GM12892 (cell line): ENCODE results near the gene ANHX.

Source experiments
- DNase-seq: peaks from one replicate; pipeline ENCODE4 v3.0.0; 2011; ENCODE audit not compliant: insufficient read length
- FAIRE-seq: peaks from 2 replicates; lab custom pipeline; 2011; peaks lifted over from hg19 to GRCh38; lab: Jason Lieb, UNC
- POLR2A ChIP-seq: IDR thresholded peaks from 2 replicates; pipeline ENCODE4 v1.6.1; 2011; ENCODE audit warnings: low read depth, low read length, control low read depth
- POLR2AphosphoS5 ChIP-seq: IDR thresholded peaks from 2 replicates; pipeline ENCODE4 v1.6.1; 2011; ENCODE audit warnings: low read depth, low read length, control low read depth
- TAF1 ChIP-seq: IDR thresholded peaks from 2 replicates; pipeline ENCODE4 v1.6.1; 2011; ENCODE audit warnings: low read depth, mild to moderate bottlenecking, control low read depth, low read length, borderline replicate concordance

ANHX gene

DNA sequence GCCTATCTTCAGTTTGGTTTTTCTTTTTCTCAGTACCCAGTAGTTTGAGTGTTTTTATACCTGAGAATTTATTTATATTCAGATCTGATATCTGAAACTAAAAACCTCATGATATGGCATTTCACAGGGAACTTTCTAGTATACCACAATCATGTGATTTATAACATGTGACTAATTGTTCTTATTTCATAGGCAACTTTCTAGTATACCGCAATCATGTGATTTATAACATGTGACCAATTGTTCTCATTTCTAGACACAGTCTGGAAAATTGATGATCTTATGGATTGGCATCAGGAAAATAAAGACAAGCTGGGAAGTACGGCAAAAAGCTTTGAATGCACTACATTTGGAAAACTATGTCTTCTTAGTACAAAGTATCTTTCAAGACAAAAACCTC lies 33.8 kb downstream of the ANHX start:
- FAIRE-seq (no peak), DNase-seq (no peak)
- TF ChIP-seq TAF1 (no peak), POLR2A (no peak), POLR2AphosphoS5 (no peak)

DNA sequence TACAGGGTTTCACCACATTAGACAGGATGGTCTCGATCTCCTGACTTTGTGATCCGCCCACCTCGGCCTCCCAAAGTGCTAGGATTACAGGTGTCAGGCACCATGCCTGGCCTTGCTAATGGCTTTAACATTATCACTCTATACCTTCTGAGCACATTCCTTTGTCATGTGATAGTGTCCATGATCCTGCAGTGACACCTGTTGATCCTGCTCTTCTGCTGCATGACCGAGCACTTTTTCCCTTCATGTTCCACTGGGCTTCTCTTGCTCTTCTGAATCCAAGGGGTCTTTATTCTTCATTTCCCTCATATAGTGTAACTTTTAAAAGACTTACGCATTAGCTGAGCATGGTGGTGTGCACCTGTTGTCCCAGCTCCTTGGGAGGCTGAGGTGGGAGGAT lies 42.8 kb downstream of the ANHX start:
- DNase-seq: no peak
- no peak for TF ChIP-seq POLR2AphosphoS5
- no peak for TF ChIP-seq POLR2A
- no peak for TF ChIP-seq TAF1
- FAIRE-seq: no peak

DNA sequence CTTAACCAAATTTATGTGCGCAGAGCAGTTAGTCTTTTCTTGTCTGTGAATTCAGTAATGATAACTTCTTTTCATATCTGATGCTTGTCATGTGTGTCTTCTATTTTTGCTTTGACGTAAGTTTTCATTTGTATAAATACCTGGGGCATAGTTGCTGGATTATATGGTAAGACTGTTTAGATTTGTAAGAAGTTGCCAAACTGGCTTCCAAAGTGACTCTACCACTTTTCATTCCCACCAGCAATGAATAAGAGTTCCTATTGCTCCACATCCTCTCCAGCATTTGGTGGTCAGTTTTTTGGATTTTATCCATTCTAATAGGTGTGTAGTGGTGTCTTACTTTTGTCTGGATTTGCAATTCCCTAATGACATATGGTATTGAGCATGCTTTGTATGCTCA lies 45.5 kb downstream of the ANHX start:
- DNase-seq: no peak
- TF ChIP-seq POLR2AphosphoS5 (no peak), TAF1 (no peak), POLR2A (no peak)
- no peak for FAIRE-seq

DNA sequence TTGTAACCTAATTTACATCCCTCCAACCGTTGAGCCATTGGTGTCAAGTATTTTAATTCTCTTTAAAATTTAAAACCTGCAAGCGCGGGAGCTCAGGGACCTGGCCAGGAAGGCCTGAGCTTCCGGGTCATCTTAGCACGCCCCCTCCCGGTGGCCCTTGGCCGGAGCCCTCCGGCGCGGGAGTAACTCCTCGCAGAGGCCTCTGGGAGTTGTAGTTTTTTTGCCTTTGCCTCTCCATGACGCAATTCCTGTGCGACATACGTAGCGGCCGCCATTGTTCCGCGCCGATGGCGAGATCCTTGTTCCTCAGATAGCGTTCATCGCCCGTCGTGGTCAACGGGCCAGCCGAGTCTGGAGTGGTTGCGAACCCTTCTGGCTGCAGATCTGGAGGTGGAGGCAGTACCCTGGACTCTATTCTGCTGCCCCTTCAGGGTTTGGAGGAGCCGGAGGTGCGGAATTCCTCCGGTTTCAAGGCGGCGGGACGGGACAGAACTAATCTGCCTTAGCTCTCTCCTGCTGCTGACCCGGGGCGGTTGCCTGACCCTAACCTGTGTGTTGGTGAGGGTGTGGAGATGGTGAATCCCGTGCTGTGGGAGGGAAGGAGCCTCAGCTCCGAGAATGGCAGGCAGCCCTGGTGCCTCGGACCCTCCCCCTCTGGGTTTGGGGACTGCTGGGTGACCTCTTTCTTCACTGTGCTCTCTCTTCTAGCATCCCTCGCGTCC lies 54.3 kb downstream of the ANHX start, which contains the start of gene ZNF268:
Gene ZNF268, plus strand, starts transcription at position 258 of the 722 bp plus-strand sequence. CDS start 503 bp downstream, outside the sequence.
- FAIRE-seq (peak; percentile 96), DNase-seq (peak; percentile 83)
- peak; percentile 80 for TF ChIP-seq POLR2AphosphoS5
- peak; percentile 74; the same call in 1 of the 2 replicates for TF ChIP-seq POLR2A
- TF ChIP-seq TAF1: no peak

DNA sequence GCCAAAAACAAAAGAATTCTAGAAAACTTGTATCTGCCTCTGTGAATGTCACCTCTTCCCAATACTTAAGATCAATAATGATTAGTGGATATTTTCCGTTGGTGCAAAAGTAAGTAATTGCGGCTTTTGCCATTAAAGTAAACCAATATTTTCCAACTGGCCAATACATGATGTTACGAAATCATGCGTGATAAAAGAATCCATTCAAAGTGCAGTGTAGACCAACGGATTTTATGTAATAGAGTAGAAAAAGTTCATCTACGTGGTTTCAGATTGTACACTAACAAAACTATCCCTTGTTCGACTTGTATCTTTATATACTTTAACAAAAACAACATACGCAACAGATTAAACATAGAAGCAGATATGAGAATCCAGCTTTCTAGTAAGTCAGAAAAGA lies 55.0 kb downstream of the ANHX start:
- TF ChIP-seq TAF1: no peak
- no peak for TF ChIP-seq POLR2A
- no peak for TF ChIP-seq POLR2AphosphoS5

DNA sequence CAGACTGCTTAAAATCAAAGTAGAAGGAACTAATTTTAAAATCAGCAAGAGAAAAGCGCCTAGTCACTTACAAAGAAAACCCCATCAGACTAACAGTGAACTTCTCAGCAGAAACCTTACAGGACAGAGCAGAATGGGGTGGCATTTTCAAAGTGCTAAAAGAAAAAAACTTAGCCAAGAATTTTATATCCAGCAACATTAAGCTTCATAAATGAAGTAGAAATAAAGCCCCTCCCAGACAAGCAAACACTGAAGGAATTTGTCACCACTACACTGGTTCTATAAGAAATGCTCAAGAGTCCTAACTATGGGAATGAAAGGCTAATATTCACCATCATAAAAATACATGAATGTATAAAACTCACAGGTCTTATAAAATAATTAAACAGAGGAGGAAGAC lies 60.8 kb downstream of the ANHX start:
- no peak for TF ChIP-seq POLR2A
- no peak for TF ChIP-seq POLR2AphosphoS5
- no peak for TF ChIP-seq TAF1

More for the DNA sequence above, 55.0 kb downstream of the ANHX start:
- DNase-seq (no peak), FAIRE-seq (no peak)

DNA sequence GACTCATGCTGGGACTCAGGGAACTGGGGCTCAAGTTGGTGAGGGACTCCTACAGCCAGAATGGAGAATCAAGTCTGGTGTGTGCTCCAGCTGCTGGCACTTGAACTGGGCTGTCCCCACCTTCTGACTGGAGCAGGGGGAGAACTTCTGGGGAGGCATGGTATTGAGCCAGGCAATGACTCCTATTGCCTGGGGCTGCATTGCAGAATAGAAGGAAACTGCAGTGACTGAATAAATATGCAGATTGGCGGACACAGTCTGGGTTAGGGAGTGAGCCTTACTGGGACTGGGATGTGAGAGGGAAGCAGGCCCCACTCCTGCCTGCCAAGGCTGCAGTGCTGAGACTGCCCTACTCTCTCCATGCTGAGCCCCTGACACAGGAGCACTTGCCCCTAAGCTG lies 63.2 kb downstream of the ANHX start:
- FAIRE-seq (no peak), DNase-seq (no peak)
- no peak for TF ChIP-seq TAF1
- no peak for TF ChIP-seq POLR2AphosphoS5
- no peak for TF ChIP-seq POLR2A

More for the DNA sequence above, 60.8 kb downstream of the ANHX start:
- FAIRE-seq (no peak), DNase-seq (no peak)
